HG02759 (cell line): ENCODE measurements around the gene HPDL.
A peak's percentile ranks its signal among the peaks of the same experiment; 100 is the strongest.
"Not testable (repeated sequence)": the region's sequence is repeated elsewhere in the genome, so short reads cannot be mapped to it uniquely, and the experiment has no call there.

Experiments
- ATAC-seq: cut with Tn5 transposase; IDR thresholded peaks from one replicate; pipeline ENCODE4 v1.9.1; 2021; ENCODE audit warnings: mild to moderate bottlenecking, moderate library complexity; ENCODE audit not compliant: unreplicated experiment

The HPDL gene

DNA sequence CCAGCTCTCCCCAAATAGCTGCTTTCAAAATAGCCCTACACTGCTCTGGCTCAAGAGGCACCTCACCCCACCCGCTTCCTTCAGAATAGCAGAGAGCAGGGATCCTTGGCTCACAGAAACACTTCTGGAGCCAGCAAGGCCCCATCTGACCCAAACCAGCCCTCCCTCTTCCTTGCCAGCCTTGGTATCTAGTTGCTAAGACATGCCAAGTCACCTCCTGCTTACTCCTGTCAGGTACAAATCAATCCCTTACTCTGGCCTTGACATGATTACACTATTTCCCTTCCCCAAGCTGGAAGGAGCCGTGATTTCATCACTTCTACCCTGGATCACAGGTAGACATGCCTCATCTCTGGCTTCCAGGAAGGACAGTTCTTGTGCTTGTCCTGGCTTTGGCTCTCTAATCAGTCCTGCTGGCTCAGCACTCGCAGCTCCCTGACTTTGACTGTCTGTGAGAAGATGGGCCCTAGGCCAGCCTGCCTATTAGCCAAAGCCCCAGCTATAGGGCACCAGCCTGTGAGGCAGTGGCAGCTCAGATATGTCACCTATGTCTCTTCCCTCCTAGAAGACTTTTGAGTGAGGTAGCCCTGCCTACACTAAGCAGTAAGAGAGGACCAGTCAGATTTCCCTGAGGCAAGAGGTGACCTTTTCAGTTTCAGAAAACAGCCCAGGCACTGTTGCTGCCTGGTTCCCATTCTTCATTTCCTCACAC lies 22.4 kb downstream of the HPDL start:
- ATAC-seq, result no peak

DNA sequence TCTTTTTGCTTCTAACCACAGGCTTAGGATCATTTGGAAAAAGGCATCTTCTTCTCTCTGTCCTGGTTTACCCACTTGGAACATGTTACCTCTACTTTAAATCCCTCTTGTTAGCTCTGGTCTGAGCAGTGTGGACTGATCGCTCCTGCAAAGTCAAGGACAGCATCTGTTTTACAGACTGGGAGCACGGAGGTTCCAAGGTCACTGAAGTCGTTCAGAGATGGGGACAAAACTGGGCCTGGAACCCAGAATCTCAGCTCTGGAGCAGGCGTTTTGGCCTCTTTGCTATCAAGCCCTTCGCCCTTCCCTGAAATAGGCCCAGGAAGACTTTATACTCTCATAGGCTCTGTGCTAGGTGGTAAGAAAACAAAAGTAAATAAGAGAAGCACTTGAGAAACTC lies 24.8 kb downstream of the HPDL start:
- ATAC-seq, result no peak

DNA sequence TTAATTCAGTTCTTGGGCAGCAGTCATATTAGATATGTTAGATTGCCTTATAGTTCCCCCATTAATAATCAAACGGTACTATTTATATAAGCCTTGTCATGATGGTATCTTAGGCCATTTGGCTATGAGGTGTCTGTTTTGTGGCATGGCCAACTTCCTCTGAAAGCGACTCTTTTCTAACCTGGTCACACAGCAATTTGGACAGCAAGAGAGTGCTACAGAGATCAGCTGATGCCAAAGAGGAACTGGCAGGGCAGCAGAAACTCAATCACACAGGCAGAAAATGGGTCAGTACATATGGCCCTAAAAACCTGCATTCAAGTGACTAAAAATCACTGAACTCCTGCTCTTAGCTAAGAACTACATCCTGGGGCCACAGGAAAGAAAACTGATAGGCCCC lies 27.0 kb downstream of the HPDL start:
- ATAC-seq, result no peak

DNA sequence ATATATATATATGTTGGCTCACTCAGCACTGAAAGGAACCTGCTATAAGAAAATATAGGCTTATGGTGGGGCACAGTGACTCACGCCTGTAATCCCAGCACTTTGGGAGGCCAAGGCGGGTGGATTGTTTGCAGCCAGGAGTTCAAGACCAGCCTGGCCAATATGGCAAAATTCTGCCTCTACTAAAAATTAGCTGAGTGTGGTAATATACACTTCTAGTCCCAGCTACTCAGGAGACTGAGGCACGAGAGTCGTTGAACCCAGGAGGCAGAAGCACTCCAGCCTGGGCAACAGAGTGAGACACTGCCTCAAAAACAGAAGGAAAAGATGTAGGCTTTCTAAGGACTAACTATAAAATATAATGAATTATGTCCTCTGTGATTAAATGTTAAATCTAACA lies 28.1 kb downstream of the HPDL start:
- no peak for ATAC-seq

DNA sequence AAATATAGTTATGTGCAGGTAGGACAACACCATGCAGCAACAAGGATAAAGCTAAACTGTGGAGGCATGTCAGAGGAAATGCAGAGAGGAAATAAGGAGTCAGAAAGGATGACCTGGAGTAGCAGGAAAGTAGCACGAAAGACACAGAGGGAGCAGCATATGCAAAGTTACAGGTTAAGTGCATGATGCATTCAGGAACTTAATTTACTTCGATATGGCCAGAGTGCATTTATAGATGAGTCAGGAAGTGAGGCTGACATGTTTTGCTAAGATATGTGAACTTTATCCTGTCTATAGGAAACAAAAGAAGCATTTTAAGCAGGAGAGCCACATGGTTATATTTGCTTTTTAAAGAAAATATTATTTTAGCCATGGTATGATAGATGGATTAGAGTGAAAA lies 29.0 kb downstream of the HPDL start:
- no peak for ATAC-seq

DNA sequence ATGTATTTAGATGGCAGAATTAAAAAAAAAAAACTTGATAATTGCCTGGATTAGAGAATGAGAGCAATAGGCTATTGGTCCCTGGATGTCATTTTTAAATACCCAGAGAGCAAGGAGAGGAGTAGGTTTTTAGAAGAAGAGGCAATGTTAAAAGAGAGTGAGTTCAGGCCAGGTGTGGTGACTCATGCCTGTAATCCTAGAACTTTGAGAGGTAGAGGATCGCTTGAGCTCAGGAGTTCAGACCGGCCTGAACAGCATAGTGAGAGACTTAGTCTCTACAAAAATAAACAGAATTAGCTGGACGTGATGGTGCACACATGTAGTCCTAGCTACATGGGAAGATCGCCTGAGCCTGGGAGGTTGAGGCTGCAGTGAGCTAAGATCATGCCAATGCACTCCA lies 29.5 kb downstream of the HPDL start:
- ATAC-seq, result no peak

DNA sequence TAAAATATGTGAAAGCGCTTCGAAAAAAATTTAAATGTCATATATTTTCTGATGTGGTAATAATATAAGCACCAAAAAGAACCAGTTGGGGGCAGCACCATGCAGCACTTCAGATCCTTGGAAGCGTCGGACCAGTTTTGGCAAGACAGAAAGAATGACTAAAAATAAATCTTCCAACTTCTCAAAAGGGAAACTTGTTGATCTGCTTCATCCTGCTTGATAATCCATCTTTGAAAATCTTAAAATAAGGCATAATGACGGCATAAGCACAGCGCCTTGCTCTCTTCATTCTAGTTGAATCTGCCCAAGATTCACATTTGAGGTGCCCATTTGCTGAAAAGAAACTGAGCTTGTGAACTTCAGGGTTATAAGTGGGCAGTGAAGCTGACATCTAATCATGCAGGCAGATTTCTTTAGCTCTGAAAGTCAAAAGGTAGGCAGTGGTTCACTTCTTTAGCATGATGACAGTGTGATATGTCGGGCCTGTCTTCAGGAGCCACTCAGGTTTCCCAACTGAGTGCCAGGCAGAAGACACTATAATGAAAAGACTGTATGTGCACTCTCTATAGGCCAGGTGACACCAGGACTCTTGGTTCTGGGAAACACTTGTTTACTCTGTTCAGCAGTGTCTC lies 33.3 kb downstream of the HPDL start:
- ATAC-seq, result no peak

DNA sequence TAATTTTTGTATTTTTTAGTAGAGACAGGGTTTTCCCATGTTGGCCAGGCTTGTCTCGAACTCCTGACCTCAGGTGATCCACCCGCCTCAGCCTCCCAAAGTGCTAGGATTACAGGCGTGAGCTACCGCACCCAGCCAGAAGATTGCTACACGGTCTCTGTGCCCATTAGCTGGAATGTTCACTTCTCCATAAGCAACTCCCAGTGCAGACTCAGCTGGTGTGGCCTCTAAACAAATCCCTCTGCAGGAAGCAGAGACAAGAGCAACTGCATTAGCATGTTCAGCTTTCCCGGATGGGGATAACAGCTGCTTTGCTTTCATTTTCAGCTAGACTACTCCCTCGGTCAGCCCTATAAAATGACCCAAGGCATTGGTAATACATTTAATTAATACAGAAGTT lies 34.3 kb downstream of the HPDL start:
- ATAC-seq, result not testable (repeated sequence)

DNA sequence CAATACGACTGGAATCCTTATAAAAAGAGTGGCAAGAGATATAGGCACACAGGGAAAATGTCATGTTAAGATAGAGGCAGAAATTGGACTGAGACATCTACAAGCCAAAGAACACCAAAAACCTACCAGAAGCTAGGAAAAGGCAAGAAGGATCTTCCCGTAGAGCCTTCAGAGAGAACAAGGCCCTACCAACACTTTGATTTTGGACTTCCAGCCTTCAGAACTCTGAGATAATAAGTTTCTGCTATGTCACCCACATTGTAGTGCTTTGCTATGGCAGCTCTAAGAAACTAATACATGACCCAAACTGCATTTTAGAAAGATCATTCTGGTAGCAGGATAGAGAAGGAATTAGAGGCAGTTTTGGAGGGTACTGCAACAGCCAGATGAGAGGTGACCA lies 37.6 kb downstream of the HPDL start:
- no peak for ATAC-seq

DNA sequence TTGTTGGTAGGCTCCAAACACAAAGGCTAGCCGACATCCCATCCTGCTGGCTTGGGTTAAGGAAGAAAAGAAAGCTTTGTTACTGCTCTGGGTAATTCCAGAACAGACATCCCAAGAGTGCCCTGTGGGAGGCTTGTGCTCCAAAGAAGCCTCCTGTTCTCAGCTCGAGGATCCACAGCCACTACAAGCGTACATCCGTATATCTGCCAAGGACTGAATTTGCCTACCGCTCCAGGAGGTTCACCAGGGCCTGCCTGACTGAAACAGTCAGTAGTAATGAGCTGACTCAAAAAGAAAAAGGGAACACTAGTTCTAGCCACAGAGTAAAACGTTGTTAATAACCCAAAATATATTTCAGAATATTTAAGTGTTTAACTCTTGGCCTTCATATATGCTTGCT lies 38.4 kb downstream of the HPDL start:
- ATAC-seq, result peak; percentile 55

DNA sequence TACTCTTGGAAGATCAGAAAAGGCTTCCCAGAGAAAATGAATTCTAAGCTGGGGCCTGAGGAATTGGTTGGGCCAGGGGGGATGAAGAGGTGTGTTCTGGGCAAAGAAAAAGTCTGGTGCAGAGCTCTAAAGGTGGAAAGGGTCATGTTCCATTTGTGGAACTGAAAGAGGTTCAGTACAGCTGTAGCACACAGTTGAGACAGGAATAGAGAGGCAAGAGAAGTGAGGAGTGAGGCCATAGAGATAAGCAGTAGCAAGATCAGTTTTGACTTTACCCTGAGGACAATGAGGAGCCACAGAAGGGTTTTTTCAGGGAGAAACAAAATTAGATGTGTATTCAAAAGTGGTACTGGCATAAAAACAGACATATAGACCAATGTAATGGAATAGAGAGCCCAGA lies 43.9 kb downstream of the HPDL start:
- ATAC-seq, result no peak

DNA sequence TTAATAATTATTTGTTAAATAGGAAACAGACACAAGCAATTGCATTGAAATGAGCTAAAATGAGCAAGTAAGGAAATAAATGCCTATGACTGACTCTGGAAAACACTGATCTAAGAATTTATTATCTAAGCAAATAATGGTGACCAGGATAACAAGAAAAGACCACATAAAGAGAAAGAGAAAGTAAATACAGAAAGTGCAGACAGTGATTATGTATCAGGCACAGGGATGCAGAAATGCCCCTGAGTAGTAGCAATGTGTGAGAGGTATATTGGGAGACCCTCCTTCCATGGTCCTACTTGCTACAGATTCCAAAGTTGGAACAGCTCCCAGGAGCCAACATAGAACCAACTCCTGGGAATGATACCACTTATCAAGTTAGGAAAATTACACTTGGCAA lies 46.9 kb downstream of the HPDL start:
- ATAC-seq, result no peak

DNA sequence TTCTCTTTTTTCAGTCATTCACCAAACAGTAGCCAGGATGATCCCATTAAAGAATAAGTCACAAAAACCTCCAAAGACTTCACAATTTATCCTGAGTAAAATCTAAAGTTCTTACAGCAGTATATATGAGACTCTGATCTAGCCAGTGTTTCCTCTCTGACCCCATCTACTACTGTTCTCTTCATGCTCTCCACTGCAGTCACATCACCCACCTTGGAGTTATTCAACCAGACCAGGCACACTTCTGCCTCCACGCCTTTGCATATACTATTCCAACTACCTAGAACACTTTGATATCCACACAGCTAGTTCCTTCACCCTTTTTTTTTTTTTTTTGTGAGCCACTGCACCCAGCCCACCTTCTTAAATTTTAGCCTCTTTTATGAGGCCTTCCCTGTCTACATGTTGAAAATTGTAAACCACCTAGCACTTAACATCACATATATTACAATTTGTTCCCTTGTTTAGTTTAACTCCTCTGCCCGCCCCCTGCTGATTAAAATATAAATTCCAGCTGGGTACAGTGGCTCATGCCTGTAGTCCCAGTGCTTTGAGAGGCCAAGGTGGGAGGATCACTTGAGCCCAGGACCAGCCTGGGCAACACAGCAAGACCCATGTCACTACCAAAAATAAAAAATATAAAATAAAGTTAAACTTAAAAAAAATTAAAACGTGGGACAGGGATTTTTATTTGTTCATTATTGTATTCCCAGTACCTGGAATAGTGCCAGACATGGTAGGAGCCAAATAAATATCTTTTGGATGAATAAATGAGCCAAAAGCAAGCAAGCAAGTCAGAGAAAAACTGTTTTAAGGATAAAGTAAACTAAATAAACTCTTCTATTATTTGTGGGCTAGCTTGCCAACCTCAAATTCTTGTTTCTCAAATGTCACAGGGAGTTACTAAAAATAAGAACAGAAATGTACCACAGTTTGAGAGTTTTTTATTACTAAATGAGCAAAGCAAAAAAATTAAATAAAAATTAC lies 48.7 kb downstream of the HPDL start:
- ATAC-seq, result no peak

DNA sequence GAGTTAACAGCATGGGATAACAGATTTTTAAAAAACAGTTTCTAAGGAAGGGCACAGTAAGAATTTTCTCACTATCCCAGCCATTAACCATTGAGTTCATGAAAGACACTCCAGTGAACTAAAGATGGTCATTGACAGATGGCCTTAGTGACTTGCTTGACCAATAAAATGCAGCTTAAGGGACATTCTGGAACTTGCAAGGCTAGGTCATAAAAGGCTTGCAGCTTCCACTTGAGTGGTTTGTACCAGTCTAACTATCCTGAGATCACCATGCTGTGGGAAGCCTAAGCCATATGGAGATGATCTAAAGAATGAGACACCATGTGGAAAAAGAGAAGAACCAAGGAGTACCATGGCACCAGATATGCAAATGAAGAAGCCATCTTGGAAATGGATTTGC lies 51.5 kb downstream of the HPDL start:
- no peak for ATAC-seq
